Measurements from ENCODE around the gene PHF13. TPM values are rescaled to one million over a fixed set of nuclear protein-coding genes. Genes with fewer than 3 reads are reported as not detected.

The PHF13 gene
- total RNA-seq, 1 donor from 2014 or later, result 19.7 TPM

- intact Hi-C loops (cut with micrococcal nuclease), result loop anchor here (1.0 kb wide), 1 partner anchor 25 kb away; no protein-coding TSS in a partner anchor
- peaks cover 21% of the 10 kb centered on the region for H3K4me1 Mint-ChIP-seq (ENCODE audit: low read depth)
- H3K27me3 Mint-ChIP-seq (ENCODE audit: low read depth), result no peaks in the 10 kb centered on the region
- H3K27ac Mint-ChIP-seq, result peak overlapping the region; percentile 97
- peaks cover 50% of the 10 kb centered on the region for H3K36me3 Mint-ChIP-seq (ENCODE audit: low read depth)
- no peak for DNase-seq (ENCODE audit: low spot score)
- no peaks in the 10 kb centered on the region for H3K9me3 Mint-ChIP-seq
- peak overlapping the region; percentile 96 for H3K4me3 Mint-ChIP-seq (ENCODE audit: low read depth)
Measured at GRCh38 chr1:6600410-6601048, 13.0 kb upstream of the PHF13 start.

DNA sequence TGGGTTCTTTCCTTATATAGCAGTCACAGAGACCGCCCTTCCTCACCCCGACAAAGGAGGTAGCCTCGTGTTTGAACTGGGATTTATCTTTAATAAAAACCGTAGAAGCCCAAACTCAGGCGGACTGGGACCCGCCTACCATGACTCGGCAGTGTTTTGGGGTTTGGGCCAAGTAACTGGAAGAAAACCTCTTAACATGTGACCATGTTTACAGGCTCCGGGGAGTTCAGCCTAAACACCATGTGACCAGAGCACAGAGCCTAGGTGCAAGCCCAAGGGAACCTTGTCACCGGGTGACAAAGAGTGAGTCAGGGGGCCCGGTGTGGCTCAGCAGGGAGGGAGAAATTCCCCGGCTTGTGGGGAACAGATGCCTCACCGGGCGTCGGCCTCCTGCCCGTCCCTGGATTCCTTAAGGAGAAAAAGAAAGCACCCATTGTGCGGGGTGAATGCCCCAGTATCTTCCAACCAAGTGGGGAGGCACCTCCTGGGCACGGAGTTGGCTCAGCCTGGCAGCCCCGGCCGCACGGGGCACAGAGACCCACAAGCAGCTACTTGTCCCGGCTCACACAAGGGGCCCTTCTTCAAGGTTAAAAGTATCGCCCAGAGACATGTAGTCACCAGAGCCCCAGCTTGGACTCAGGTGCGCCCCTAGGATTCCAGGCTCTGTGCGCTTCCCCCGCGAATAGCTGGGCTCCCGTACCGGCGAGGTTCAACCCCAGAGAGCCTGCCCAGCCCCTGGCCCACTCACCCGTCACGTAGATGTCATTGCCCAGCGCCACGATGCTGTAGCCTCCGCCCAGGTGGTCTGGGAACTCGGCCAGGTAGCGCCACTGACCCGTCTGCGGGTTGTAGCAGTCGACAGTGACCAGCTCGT lies 12.2 kb upstream of the PHF13 start:
- no peaks in the 10 kb centered on the region for H3K9me3 Mint-ChIP-seq
- peak; percentile 68 for DNase-seq (ENCODE audit: low spot score)
- peaks cover 21% of the 10 kb centered on the region for H3K4me1 Mint-ChIP-seq (ENCODE audit: low read depth)
- no peaks in the 10 kb centered on the region for H3K27me3 Mint-ChIP-seq (ENCODE audit: low read depth)
- H3K27ac Mint-ChIP-seq, result peak overlapping the region; percentile 97
- peaks cover 43% of the 10 kb centered on the region for H3K36me3 Mint-ChIP-seq (ENCODE audit: low read depth)
- intact Hi-C loops (cut with micrococcal nuclease), result loop anchor here (1.0 kb wide), 1 partner anchor 24 kb away; no protein-coding TSS in a partner anchor
- H3K4me3 Mint-ChIP-seq (ENCODE audit: low read depth), result peak overlapping the region; percentile 96

- Mint-ChIP-seq H3K4me1 (ENCODE audit: low read depth) (peaks cover 21% of the 10 kb centered on the region), H3K27ac (peak overlapping the region; percentile 97), H3K9me3 (no peaks in the 10 kb centered on the region), H3K4me3 (ENCODE audit: low read depth) (peak overlapping the region; percentile 96), H3K36me3 (ENCODE audit: low read depth) (peaks cover 34% of the 10 kb centered on the region), H3K27me3 (ENCODE audit: low read depth) (no peaks in the 10 kb centered on the region)
- intact Hi-C loops (cut with micrococcal nuclease), result loop anchor here (1.0 to 2.0 kb wide), 2 partner anchors 23 to 47 kb away; partner anchors contain the start of genes NOL9 and TAS1R1
- DNase-seq (ENCODE audit: low spot score), result peak; percentile 71
Measured at GRCh38 chr1:6601923-6602668, 11.4 kb upstream of the PHF13 start.

- Mint-ChIP-seq H3K27me3 (ENCODE audit: low read depth) (no peaks in the 10 kb centered on the region), H3K4me3 (ENCODE audit: low read depth) (peak within 1 kb of the TSS; percentile 96), H3K9me3 (no peaks in the 10 kb centered on the region), H3K36me3 (ENCODE audit: low read depth) (peaks cover 30% of the 10 kb centered on the region), H3K27ac (peak within 1 kb of the TSS; percentile 97), H3K4me1 (ENCODE audit: low read depth) (peaks cover 21% of the 10 kb centered on the region)
- intact Hi-C loops (cut with micrococcal nuclease), result loop anchor here (1.0 to 2.0 kb wide), 3 partner anchors 11 to 48 kb away; partner anchors contain the start of genes NOL9, PHF13, TAS1R1 and ZBTB48
- DNase-seq (ENCODE audit: low spot score), result peak; percentile 77
Measured at GRCh38 chr1:6602669-6603237, 10.8 kb upstream of the PHF13 start, which contains the start of gene KLHL21. KLHL21 (minus strand) TSS chr1:6602869; CDS start chr1:6602817, 52 bp downstream.

DNA sequence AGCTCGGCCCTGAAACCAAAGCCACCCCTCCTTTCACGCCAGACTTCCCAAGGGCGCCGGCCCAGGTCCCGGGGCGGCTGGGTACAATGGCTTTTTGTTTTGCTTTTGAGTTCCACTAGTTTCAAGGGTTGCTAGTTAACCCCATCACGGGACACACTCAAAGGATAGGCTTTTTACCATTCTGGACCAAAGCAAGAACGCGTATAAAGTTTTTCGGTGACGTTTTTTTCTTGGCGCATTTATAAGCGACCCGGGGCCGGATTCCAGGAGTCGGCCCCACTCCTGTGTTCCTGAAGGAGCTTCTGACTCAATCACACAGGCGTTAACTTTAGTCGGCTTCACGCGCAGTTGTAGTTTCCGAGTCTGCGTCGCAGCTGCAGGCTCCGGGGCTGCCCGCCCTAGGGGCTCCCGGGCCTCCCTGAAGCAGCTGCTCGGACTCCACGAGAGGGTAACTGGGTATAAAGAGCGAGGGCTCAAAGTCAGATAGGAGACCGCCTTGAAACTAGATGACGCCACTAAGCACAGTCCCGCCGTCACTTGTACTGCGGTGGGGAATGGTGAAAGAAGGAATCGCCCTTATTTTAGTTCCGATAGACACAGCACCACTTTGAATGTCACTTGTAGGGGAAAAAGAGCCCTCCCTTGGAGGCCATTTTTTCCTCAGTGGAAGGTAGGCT lies 10.2 kb upstream of the PHF13 start:
- H3K4me3 Mint-ChIP-seq (ENCODE audit: low read depth), result peak overlapping the region; percentile 76

DNA sequence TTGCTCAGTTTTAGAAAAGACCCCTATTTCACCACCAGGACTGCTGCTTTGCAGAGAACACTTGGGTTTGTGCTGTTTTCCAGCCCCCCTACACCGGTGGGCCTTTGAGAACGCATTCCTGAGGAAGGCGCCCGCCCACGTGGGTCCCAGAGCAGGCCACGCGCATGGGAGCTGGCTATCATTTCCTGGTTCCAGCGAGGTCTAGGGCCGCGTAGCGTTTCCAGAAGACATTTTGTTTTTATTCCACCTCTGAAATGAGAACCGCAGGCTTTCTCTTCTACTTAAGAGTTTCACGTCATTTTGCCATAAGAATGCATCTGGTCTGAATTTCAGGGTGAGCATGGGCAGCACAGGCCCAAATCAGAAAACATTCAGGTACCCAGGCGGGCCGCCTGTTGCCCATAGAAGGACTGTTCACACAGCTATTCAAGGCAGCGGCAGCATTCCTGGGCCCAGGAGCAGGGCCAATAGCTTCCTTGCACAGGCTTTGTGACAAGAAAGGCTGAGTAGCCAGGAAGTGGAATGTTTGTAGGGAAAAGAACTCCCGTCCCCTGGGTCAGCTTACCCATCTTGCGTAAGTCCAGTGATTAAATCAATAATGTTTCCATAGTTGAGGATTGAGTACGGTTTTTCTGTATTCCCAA lies 9.5 kb upstream of the PHF13 start:
- Mint-ChIP-seq H3K27me3 (ENCODE audit: low read depth) (no peaks in the 10 kb centered on the region), H3K9me3 (no peaks in the 10 kb centered on the region), H3K36me3 (ENCODE audit: low read depth) (peaks cover 23% of the 10 kb centered on the region), H3K4me3 (ENCODE audit: low read depth) (peak overlapping the region; percentile 76), H3K4me1 (ENCODE audit: low read depth) (peaks cover 18% of the 10 kb centered on the region), H3K27ac (peak overlapping the region; percentile 92)
- no peak for DNase-seq (ENCODE audit: low spot score)
- intact Hi-C loops (cut with micrococcal nuclease), result loop anchor here (1.0 to 2.0 kb wide), 3 partner anchors 9 to 49 kb away; partner anchors contain the start of genes NOL9, PHF13, TAS1R1 and ZBTB48

More for the DNA sequence above, 10.2 kb upstream of the PHF13 start:
- Mint-ChIP-seq H3K36me3 (ENCODE audit: low read depth) (peaks cover 27% of the 10 kb centered on the region), H3K27ac (peak overlapping the region; percentile 92), H3K27me3 (ENCODE audit: low read depth) (no peaks in the 10 kb centered on the region), H3K4me1 (ENCODE audit: low read depth) (peaks cover 21% of the 10 kb centered on the region), H3K9me3 (no peaks in the 10 kb centered on the region)
- intact Hi-C loops (cut with micrococcal nuclease), result loop anchor here (1.0 to 2.0 kb wide), 3 partner anchors 10 to 49 kb away; partner anchors contain the start of genes NOL9, PHF13, TAS1R1 and ZBTB48
- DNase-seq (ENCODE audit: low spot score), result peak; percentile 41

- Mint-ChIP-seq H3K4me1 (ENCODE audit: low read depth) (peaks cover 14% of the 10 kb centered on the region), H3K9me3 (no peaks in the 10 kb centered on the region), H3K27me3 (ENCODE audit: low read depth) (peaks cover 5% of the 10 kb centered on the region), H3K27ac (peak overlapping the region; percentile 67), H3K4me3 (ENCODE audit: low read depth) (peak overlapping the region; percentile 86), H3K36me3 (ENCODE audit: low read depth) (peaks cover 14% of the 10 kb centered on the region)
- no peak for DNase-seq (ENCODE audit: low spot score)
- intact Hi-C loops (cut with micrococcal nuclease), result loop anchor here (1.0 to 2.0 kb wide), 3 partner anchors 10 to 172 kb away; partner anchors contain the start of genes CAMTA1, NOL9 and TAS1R1
Measured at GRCh38 chr1:6612641-6613360, 730 bp upstream of the PHF13 start.

DNA sequence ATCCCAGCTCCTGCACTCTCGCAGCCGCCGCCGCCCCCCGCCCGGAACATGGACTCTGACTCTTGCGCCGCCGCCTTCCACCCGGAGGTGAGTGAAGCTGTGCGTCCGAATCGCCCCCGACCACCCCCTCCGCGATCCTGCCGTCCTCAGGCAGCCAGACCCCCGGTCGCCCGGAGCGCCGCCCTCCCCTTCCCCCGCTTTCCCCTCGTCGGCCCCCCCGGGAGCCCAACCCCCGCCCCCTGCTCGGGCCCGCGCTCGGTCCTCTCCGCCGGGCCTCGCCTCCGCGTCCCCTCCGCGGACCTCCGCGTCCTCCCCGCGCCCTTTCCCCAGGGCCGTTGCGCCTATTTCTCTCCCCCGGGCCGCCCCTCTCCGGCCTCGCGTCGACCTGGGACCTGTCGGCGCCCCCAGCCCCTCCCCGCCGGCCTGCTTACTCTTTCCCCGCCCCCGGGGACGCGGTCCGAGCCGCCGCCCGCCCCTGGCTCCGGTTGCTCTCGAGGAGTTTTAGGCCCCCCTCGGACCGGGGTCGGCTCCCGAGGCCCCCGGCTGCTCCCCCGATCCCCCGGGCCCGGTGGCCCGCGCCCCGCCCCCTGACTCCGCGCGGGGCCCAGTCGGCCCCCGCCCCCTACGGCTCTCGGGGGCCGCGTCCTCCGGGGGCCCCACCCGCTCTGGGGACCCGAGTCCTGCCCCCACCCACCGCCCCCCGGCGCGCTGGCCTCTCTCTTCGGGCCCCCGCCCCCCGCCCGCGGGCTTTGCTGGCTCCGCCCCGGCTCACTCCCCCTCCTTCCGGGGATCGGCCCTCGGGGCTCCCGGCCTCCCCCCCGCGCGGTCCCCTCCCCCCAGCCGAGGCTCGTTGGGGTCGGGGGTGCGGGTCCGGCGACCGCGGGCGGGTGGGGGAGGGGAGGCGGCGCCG lies 743 bp downstream of the PHF13 start:
- Mint-ChIP-seq H3K4me1 (ENCODE audit: low read depth) (peaks cover 14% of the 10 kb centered on the region), H3K4me3 (ENCODE audit: low read depth) (peak overlapping the region; percentile 68), H3K9me3 (no peaks in the 10 kb centered on the region), H3K27ac (no peak overlapping the region), H3K27me3 (ENCODE audit: low read depth) (peaks cover 5% of the 10 kb centered on the region), H3K36me3 (ENCODE audit: low read depth) (peaks cover 23% of the 10 kb centered on the region)
- DNase-seq (ENCODE audit: low spot score), result peak; percentile 41
- intact Hi-C loops (cut with micrococcal nuclease), result no loop called here

DNA sequence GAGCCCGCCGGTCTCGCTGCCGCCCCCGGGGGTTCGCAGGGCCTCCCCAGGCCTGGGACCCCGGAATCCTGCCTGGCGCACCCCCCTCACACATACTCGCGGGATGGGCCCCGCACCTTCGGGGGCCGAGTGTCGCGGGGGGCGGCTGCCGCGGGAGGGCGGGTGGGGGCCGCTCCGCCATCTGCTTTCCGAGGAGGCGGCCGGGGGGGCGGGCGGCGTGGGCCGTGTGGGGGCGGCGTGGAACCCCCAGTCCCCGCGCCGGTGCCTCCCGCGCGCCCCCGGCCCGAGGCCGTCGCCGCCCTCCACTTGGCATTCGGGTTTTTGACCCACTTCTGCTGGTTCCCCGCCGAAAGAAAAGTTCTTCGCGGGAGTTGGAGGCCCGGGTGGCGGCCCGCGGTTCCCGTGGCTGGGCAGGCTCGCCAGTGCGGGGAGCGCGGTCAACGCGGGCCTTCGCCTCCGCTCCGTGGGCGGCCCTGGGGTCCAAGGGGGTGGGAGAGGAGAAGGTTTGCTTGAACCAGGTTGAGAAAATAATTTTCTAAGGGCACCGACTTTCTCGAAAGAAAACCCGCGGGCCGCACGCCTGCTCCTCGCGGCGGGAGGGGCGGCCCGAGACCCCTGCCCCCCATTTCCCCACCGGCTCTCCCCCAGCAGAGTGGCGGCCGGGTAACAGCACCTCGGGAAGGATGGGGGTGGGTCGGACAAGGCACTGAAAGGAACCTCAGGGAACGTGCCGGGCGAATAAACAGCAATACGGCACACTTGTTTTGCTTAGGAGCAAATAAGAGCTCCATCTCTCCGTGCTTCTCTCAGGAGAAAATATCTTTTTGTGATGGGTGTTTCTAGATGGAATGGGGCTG lies 1.6 kb downstream of the PHF13 start:
- peak overlapping the region; percentile 70 for H3K4me3 Mint-ChIP-seq (ENCODE audit: low read depth)
- H3K4me1 Mint-ChIP-seq (ENCODE audit: low read depth), result peaks cover 14% of the 10 kb centered on the region
- intact Hi-C loops (cut with micrococcal nuclease), result no loop called here
- H3K27me3 Mint-ChIP-seq (ENCODE audit: low read depth), result peaks cover 5% of the 10 kb centered on the region
- peaks cover 31% of the 10 kb centered on the region for H3K36me3 Mint-ChIP-seq (ENCODE audit: low read depth)
- no peak for DNase-seq (ENCODE audit: low spot score)
- H3K27ac Mint-ChIP-seq, result no peak overlapping the region
- H3K9me3 Mint-ChIP-seq, result no peaks in the 10 kb centered on the region
